ENCODE results near the gene MYBPH. TPM values are rescaled to one million over a fixed set of nuclear protein-coding genes. Genes with fewer than 3 reads are reported as not detected.

The MYBPH gene
- total RNA-seq, 4 donors from 2014 or later: 0.11 to 0.75 TPM; not detected in 2

DNA sequence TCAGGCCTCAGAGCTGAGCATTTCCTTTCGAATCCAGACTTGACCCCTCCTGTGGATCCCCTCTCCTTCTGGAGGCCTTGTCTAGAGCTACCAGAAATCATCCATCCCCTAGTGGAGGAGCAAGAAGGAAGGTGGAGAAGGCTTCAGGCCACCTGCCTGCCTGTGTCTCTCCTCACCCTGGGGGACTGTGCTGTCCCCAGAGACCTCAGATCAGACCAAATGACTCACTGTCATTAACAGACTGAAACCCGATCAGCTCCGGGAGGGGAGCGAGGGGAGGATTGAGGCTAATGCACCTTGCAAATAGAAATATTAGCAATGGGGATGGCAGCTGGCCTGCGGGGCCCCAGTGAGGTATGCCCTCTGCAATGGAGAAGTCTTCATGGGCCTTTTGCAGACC lies 2.1 kb downstream of the MYBPH start:
- intact Hi-C loops (cut with DNase I): loop anchor here (5.0 kb wide), 2 partner anchors 44 to 56 kb away; no protein-coding TSS in a partner anchor
- no peak for DNase-seq
- TF ChIP-seq POLR2A (IDR thresholded peaks at IDR 0.05): no peak
- TF ChIP-seq, protein P1, sequence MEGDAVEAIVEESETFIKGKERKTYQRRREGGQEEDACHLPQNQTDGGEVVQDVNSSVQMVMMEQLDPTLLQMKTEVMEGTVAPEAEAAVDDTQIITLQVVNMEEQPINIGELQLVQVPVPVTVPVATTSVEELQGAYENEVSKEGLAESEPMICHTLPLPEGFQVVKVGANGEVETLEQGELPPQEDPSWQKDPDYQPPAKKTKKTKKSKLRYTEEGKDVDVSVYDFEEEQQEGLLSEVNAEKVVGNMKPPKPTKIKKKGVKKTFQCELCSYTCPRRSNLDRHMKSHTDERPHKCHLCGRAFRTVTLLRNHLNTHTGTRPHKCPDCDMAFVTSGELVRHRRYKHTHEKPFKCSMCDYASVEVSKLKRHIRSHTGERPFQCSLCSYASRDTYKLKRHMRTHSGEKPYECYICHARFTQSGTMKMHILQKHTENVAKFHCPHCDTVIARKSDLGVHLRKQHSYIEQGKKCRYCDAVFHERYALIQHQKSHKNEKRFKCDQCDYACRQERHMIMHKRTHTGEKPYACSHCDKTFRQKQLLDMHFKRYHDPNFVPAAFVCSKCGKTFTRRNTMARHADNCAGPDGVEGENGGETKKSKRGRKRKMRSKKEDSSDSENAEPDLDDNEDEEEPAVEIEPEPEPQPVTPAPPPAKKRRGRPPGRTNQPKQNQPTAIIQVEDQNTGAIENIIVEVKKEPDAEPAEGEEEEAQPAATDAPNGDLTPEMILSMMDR (IDR thresholded peaks at IDR 0.05): no peak
- no peak overlapping the region for H3K27ac ChIP-seq
- no peaks in the 10 kb centered on the region for H3K9me3 ChIP-seq
- no peaks in the 10 kb centered on the region for H3K36me3 ChIP-seq
- no peak overlapping the region for H3K4me3 ChIP-seq (replicated peaks in 1 of 3)
- H3K27me3 ChIP-seq: no peaks in the 10 kb centered on the region
- H3K4me1 ChIP-seq: peaks cover 8 to 9% of the 10 kb centered on the region in 2 donors
- WGBS, 2 donors: 79 to 86% methylated on average over 4 to 5 of the region's 5 CpGs

DNA sequence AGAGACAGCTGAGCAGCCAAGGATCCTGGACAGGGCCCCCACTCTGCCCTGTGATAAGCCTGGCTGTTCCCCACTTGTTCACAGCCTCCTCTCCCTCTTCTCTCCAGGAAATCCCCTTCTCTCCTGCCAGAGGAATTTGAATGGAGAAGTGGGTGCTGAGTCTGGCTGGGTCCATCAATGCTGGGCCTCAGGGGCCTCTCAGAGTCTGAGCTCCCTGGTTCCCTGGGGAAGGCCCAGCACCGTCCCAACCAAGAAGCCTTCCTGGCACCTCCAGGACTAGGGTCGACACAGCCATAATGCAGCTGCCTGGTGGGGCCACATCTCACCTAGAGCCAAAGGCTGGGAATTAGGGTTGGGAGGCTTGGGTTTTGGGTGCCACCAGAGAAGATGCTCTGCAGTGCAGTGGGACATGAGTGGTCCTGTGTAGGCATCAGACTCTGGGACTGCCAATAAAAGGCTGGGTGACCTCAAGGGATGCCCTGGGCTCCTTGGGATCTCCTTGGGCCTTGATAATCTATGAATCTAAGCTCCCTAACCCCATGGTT lies 2.5 kb downstream of the MYBPH start:
- TF ChIP-seq, protein P1 (IDR thresholded peaks at IDR 0.05): no peak
- no peak for TF ChIP-seq POLR2A (IDR thresholded peaks at IDR 0.05)
- peaks cover 8 to 9% of the 10 kb centered on the region in 2 donors for H3K4me1 ChIP-seq
- no peaks in the 10 kb centered on the region for H3K27me3 ChIP-seq
- DNase-seq: no peak
- WGBS, 2 donors: 20 to 53% methylated on average over 1 to 2 of the region's 2 CpGs
- H3K9me3 ChIP-seq: no peaks in the 10 kb centered on the region
- no peak overlapping the region for H3K27ac ChIP-seq
- H3K4me3 ChIP-seq (replicated peaks in 1 of 3): no peak overlapping the region
- intact Hi-C loops (cut with DNase I): loop anchor here (5.0 kb wide), 2 partner anchors 44 to 56 kb away; no protein-coding TSS in a partner anchor
- H3K36me3 ChIP-seq: no peaks in the 10 kb centered on the region

DNA sequence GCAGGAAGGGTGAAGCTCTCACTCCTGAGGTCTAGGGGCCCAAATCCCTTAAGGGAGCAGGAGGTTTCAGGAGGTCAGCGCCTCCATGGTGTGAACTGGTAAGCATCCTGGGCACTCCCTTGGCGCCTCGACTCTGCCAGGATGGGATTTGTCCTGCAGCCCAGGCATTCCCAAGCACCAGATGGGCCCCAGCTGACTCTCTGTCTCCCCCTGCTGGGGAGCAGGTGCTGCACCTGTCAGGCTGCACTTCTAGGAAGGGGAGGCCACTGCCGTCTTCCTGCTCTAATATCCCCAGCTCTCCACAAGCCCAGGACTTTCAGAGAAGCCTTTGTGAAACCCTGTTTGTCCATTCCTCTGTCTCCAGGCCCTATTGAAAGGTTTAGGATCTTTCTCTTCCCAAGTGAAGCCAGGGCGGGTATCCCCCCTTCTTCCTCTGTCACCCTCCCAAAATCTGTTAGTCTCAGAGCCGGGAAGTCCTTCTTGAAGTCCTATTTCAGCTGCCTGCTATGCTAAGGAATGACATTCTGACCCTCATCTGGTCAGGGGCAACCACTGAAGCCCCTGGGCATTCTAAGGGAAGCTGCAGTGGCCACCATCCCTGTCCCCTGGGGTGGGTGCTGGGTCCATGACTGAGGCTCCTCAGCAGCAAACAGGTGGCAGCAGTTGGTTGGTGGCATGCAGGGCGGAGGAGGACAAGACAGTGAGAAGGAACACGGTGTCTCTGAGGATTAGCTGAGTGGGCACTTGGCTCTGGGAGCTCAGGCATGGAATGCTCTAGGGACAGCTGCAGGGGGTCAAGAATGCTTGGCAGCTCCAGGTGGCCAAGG lies 3.2 kb downstream of the MYBPH start:
- intact Hi-C loops (cut with DNase I): loop anchor here (5.0 kb wide), 2 partner anchors 45 to 55 kb away; no protein-coding TSS in a partner anchor
- 50 to 70% methylated on average over 6 to 8 of the region's 8 CpGs for WGBS, 2 donors
- H3K27ac ChIP-seq: peak overlapping the region in 1 of 3 donors; percentile 30
- H3K4me1 ChIP-seq: peaks cover 8 to 9% of the 10 kb centered on the region in 2 donors
- no peaks in the 10 kb centered on the region for H3K9me3 ChIP-seq
- peak; percentile 71 to 79 for DNase-seq
- H3K27me3 ChIP-seq: no peaks in the 10 kb centered on the region
- H3K36me3 ChIP-seq: no peaks in the 10 kb centered on the region
- TF ChIP-seq POLR2A (IDR thresholded peaks at IDR 0.05): no peak
- TF ChIP-seq, protein P1 (IDR thresholded peaks at IDR 0.05): peak; percentile 41 to 84 (median 72)
- no peak overlapping the region for H3K4me3 ChIP-seq (replicated peaks in 1 of 3)

DNA sequence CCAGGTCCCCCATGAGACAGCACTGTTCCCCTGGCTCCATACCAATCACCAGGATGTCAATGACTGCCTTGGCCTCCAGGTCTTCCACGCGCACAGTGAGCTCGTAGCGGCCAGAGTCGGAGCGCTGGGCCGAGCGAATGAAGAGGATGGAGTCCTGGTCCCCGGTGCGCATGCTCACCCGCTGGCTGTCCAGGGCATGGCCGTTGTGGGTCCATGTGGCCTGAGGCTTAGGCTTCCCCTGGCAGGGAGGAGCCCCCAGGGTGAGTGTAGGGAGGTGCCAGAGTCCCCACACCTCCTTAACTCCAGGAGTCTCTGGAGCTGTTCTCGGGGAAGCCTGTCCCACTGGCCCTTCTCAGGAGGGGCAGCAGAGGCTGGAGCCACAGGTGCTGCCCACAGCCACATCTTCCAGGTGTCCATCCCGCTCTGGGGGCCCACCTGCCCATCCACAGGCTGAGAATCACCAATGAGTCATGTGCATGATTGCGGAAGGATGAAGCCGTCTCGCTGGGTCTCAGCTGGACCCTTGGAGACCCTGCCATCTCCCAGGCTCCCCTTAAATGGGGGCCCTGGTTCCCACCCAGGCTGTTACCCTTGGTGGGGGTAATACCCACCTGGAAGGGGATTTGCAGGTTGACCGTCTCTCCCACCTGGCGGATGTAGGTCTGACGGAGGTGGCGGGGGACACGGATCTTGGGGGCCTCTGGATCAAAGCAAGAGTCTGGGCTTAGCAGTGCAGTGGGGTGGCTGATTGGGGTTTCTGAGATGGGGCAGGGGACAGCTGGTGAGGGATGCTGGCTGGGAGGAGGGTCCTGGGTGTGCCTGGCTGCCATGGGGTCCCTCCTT lies 4.1 kb downstream of the MYBPH start:
- peaks cover 8 to 9% of the 10 kb centered on the region in 2 donors for H3K4me1 ChIP-seq
- H3K9me3 ChIP-seq: no peaks in the 10 kb centered on the region
- H3K36me3 ChIP-seq: no peaks in the 10 kb centered on the region
- no peaks in the 10 kb centered on the region for H3K27me3 ChIP-seq
- no peak overlapping the region for H3K4me3 ChIP-seq (replicated peaks in 1 of 3)
- intact Hi-C loops (cut with DNase I): loop anchor here (5.0 kb wide), 2 partner anchors 46 to 54 kb away; no protein-coding TSS in a partner anchor
- no peak for TF ChIP-seq POLR2A (IDR thresholded peaks at IDR 0.05)
- H3K27ac ChIP-seq: no peak overlapping the region
- WGBS, 2 donors: 80 to 99% methylated on average over 2 to 21 of the region's 22 CpGs
- no peak for DNase-seq

DNA sequence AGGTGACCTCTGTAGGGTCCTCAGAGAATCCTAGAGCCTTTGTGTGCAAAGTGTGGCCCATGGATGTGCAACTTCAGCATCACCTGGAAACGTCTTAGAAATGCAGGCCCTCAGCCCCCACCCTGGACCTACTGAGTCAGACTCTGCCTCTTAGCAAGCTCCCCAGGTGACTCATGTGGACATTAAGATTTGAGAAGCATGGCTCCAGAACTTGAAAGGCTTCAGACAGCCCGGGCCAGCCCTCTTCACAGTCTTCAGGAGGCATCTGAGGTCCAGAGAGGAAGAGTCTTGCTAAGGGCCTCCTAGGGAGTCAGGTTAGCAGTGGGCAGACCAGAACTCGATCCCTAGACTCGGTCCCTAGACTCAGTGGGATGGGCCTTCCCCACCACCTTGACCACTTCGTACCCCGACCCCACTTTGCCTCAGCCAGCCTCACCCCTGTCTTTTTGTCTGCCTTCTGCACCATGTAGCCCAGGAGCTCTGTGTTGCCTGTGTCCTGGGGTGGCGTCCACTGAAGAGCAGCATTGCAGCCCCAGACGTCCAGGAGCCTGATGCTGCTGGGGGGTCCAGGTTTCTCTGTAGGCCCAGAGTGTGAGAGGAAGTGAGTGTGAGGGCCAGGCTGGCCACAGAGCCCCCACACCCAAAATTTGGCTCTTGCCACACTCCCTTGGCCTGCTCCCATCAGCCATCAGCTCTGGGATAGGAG lies 4.8 kb downstream of the MYBPH start:
- no peak overlapping the region for H3K4me3 ChIP-seq (replicated peaks in 1 of 3)
- no peaks in the 10 kb centered on the region for H3K27me3 ChIP-seq
- H3K9me3 ChIP-seq: no peaks in the 10 kb centered on the region
- intact Hi-C loops (cut with DNase I): loop anchor here (5.0 kb wide), 2 partner anchors 47 to 53 kb away; no protein-coding TSS in a partner anchor
- no peak for DNase-seq
- TF ChIP-seq, protein P1 (IDR thresholded peaks at IDR 0.05): no peak
- TF ChIP-seq POLR2A (IDR thresholded peaks at IDR 0.05): no peak
- H3K4me1 ChIP-seq: peaks cover 8 to 9% of the 10 kb centered on the region in 2 donors
- no peak overlapping the region for H3K27ac ChIP-seq
- 85 to 87% methylated on average over 5 to 8 of the region's 8 CpGs for WGBS, 2 donors
- H3K36me3 ChIP-seq: no peaks in the 10 kb centered on the region
